GM21381 (cell line): ENCODE data around the gene ERCC1.

Experiments
- ATAC-seq: cut with Tn5 transposase; IDR thresholded peaks from one replicate; pipeline ENCODE4 v1.9.1; 2021; ENCODE audit warnings: mild to moderate bottlenecking, moderate library complexity; ENCODE audit not compliant: unreplicated experiment

ERCC1 gene

DNA sequence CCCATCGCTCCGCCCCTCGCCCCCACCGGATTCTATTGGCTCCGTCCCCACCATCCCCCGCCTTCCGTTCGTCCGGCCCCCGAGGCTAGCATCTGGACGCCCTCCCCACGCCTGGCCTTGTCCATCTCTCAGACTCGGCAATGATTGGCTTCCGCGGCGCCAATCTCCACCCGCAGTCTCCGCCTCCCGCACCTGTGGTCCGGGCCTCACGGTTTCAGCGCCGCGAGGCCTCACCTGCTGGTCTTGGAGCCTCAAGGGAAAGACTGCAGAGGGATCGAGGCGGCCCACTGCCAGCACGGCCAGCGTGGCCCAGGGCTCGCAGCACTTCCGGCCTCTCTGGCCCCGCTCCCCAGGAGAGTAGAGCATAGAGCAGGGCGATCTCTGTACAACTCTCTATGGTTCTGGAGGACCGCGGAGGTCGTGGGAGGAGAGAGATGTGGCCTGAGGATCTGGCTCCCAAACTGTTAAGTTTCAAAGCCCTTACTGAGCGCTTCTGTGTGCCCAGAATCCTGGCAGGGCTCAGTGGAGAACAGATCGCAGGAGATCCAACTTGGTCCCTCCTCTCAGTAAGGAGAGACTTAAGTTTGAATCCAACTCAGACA, at the start of gene ERCC1:
Gene ERCC1, minus strand, starts transcription at position 329 of the 602 bp plus-strand sequence. CDS start 543 bp downstream, outside the sequence.
- peak; percentile 58 for ATAC-seq

DNA sequence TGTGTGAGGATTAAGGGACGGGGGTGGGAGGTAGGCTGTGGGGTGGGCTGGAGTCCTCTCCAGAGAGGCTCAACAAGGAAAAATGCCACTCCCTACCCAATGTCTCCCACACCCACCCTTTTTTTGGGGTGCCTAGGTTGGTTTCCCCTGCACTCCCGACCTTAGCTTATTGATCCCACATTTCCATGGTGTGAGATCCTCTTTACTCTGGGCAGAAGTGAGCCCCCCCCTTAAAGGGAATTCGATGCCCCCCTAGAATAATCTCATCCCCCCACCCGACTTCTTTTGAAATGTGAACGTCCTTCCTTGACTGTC, 49.6 kb upstream of the ERCC1 start:
- ATAC-seq = no peak

DNA sequence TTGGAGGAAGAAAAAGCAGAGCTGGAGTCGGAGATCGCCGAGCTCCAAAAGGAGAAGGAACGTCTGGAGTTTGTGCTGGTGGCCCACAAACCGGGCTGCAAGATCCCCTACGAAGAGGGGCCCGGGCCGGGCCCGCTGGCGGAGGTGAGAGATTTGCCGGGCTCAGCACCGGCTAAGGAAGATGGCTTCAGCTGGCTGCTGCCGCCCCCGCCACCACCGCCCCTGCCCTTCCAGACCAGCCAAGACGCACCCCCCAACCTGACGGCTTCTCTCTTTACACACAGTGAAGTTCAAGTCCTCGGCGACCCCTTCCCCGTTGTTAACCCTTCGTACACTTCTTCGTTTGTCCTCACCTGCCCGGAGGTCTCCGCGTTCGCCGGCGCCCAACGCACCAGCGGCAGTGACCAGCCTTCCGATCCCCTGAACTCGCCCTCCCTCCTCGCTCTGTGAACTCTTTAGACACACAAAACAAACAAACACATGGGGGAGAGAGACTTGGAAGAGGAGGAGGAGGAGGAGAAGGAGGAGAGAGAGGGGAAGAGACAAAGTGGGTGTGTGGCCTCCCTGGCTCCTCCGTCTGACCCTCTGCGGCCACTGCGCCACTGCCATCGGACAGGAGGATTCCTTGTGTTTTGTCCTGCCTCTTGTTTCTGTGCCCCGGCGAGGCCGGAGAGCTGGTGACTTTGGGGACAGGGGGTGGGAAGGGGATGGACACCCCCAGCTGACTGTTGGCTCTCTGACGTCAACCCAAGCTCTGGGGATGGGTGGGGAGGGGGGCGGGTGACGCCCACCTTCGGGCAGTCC, 49.0 kb upstream of the ERCC1 start:
- no peak for ATAC-seq

DNA sequence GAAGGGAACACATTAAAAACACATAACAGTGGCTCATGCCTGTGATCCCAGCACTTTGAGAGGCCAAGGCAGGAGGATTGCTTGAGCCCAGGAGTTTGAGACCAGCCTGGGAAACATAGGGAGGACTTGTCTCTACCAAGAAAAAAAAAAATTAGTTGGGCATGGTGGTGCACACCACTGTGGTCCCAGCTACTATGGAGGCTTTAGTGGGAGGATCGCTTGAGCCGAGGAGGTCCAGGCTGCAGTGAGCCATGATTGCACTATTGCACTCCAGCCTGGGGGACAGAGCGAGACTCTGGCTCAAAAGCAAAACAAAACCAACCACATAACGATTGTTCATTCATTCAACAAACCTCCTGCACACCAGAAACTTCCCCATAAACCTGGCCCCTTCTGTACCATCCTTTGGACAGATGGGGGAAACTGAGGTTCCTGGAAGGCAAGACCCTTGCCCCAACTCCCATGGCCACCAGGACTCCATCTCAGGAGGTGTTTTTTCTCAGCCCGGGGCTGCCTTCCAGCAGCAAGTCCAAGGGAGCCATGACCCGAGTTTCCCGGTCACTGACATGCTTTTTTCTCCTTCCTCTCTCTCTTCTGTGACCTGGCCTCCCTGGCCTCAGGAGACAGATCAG, 48.3 kb upstream of the ERCC1 start:
- ATAC-seq = no peak

DNA sequence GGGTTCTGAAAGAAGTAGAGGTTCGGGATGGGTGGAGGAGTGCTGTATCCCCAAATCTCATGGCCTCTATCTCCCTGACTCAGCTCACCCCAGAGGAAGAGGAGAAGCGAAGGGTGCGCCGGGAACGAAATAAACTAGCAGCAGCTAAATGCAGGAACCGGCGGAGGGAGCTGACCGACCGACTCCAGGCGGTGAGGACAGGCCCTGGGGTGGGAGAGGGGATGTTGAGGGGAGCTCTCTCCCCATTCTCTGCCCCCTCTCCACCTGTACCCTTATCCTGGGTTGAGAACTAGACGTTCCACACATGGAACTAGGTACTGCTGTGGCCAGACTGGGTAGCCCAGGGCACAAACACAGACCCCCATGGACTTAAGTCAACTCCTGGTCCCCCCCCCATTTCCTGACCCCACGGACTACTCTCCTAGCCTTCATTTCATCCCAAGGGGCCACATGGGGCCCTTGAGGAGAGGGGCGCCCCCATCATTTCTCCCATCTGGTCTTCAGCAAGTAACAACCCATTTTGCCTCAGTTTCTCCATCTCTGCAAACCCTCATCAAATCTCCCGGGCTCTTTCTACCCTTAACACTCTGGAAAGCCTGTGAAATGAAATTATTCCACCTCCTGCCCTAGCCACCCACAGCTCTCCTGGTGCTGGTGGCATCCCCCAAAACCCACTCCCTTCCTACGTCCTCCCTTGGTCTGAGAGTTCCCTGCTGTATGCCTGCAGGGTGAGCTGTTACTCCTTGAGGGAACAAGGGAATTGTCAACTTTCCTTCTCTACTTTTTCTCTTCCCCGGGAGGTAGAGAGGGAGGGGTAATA, 47.6 kb upstream of the ERCC1 start:
- ATAC-seq = no peak

DNA sequence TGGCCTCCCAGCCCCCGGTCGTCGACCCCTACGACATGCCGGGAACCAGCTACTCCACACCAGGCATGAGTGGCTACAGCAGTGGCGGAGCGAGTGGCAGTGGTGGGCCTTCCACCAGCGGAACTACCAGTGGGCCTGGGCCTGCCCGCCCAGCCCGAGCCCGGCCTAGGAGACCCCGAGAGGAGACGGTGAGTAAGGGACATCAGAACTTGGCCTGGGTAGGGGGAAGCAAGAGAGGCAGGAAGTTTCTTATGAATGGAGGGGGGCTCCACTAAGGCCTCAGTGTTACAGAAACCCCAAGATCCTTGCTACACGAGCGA, 47.0 kb upstream of the ERCC1 start:
- ATAC-seq = no peak

DNA sequence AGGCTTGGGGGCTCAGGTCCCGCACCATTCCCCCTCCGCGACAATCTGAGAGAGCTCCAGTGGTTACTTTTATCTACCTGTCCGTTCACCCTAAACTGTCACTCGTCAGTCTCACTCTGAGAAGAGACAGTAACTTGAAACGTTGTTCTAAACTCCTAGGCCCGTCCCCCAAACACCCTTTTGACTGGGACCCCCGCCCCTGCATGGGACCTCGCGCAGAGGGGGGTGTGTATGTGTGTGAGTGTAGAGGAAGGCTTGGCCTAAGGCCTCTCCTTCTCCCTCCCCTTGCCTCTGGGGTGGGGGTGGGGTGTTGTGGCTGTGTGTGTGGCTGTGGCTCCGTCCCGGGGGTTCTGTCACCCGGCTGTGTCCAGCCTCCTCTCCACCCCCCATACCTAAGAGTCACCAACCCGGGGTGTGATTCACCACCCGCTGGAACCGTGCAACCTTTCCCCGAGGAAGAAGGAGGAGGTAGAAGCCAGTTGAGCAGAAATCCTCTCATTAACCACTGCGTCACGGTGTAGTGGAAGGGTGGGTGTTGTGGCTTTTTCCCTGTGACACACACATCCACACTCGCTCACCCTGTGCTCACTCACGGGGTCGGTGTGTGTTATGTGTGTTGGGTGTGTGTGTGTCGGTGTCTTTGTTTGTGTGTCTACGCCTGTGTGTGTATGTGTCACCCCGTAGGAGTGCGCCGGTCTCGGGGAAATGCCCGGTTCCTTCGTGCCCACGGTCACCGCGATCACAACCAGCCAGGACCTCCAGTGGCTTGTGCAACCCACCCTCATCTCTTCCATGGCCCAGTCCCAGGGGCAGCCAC, 46.4 kb upstream of the ERCC1 start:
- ATAC-seq = no peak

DNA sequence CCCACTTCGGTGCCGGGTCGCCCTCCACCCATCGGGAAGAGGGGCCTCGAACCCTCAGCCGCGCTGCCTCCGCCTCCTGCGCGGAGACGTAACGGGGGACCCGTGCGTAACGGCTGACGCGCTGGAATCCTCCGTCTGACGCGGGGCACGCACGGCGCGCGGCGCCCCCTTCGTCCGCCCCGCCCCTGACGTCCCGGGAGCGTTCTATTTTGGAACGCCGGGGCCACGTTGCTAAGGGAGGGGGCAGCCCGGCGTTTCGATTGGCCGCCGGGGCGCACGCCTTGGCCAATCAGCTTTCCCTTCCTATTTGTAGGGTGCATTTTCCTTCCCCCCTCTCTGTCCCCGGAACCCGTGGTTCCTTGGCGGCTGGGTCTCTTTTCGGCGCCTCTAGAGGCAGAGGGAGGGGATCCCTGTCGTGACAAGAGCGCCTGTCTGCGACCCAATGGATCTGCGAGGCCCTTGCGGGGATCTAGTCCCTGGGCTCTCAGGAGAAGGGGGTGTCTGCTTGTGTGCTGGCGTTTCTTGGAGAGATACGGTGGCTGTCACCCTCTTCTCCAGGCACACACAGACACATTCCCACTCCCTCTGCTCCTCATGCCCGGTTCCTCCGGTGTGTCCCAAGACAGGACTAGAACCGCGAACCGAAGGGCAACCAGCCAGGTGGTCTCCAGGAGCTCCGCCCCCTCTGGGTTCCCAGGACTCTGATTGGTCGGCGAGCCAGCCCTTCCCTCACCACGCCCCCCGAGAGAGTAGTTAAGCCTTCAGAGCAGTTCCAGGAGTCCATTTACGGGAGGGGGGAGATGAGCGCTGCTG, 45.6 kb upstream of the ERCC1 start:
- peak; percentile 56 for ATAC-seq

DNA sequence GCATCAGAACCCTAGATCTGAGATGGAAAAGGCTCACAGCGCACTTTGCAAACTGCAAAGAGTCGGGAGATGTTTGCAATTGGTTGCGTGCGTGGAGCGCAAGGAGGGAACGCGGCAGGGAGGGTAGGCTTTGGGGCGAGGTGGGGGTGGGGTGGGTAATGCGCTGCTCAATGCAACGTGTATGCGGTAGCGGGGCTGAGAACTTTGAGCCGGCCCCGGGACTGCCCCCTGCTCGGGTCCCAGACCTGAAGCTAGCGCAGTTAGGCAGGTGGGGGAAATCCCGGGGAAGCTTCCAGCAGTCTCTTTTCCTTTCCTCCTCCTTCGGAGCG, 45.0 kb upstream of the ERCC1 start:
- ATAC-seq = peak; percentile 26

DNA sequence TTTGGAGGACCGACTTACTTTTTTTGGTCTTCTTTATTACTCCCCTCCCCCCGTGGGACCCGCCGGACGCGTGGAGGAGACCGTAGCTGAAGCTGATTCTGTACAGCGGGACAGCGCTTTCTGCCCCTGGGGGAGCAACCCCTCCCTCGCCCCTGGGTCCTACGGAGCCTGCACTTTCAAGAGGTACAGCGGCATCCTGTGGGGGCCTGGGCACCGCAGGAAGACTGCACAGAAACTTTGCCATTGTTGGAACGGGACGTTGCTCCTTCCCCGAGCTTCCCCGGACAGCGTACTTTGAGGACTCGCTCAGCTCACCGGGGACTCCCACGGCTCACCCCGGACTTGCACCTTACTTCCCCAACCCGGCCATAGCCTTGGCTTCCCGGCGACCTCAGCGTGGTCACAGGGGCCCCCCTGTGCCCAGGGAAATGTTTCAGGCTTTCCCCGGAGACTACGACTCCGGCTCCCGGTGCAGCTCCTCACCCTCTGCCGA, 44.5 kb upstream of the ERCC1 start:
- no peak for ATAC-seq

DNA sequence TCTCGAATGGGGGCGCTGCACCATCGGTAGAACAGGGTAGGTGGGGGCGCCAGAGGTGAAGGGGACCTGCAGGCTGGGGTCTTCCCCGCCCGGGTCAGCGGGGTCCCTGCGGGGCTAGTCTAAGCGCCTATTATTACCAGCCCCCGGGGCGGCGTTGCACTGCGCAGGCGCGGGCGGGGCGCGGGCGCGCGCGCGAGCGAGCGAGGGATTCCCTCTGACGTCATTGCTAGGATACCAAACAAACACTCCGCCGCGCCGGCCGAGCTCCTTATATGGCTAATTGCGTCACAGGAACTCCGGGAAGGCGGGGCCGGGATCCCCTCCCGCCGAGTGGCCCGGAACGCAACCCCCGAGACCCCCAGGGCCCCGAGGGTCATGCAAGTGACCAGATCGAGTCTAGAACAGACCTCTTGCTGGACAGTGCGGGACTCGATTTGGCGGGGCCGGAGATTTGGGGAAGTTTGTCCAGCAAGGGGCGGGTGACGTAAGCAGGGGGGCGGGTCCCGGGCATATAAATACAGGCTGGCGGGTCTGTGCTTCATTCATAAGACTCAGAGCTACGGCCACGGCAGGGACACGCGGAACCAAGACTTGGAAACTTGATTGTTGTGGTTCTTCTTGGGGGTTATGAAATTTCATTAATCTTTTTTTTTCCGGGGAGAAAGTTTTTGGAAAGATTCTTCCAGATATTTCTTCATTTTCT, 43.9 kb upstream of the ERCC1 start, which contains the start of gene FOSB:
Gene FOSB, plus strand, starts transcription at position 541 of the 703 bp plus-strand sequence. CDS start 591 bp downstream, outside the sequence.
- peak; percentile 43 for ATAC-seq

DNA sequence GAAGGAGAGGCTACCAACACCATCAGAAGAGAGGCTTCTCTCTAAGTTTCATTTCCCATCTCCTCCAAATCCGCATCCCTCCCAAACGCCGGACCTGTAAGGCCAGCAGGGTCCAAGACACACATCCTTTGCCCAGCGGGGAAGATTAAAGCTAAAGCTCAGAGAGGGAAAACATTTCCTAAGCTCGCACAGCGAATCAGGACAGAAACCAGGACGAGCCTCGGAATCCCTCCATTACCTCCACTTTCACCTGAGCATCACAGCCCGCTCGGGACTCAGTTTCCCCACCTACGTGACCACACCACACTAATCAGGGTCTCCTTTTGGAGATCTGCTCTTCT, 43.4 kb upstream of the ERCC1 start:
- no peak for ATAC-seq

DNA sequence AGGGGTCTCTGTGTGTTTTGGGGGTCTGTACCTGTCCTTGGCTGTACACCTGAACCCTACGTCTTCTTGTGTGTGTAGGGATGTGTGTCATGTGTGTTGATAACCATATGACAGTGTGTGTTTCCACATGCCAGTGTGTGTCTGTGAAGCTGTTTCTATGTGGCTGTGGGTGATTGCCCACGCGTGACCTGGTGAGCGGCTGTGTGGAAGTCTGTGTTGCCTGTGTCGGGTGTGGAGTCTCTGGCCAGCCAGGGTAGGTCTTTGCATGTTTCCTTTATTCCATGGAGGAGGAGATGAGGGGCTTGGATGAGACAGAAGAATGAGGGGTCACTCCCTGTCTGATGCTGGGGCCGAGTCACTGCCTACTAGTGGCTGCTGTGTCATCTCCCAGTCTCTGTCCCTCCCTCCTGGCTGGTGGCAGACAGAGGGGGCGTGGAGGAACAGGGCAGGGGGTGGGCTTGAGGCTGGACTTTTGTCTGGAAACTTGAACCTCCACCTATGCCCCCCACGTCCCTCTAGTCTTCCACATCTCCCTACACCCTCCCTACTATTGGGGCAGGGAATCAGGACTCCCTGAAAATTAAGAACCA, 41.2 kb upstream of the ERCC1 start:
- ATAC-seq = no peak

DNA sequence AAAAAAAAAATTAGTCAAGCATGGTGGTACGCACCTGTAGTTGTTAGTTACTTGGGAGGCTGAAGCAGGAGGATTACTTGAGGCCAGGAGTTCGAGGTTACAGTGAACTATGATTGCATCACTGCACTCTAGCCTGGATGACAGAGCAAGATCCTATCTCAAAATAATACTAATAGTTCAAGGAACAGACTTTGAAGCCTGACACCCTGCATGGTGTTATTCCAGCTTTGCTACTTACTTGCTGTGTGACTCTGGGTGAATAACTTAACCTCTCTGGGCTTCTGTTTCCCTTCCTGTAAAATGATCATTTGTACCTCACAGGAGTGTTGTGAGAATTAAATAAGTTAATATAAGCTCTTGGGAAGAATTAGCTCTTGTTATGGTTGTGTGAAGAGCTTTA, 40.6 kb upstream of the ERCC1 start:
- ATAC-seq = no peak

DNA sequence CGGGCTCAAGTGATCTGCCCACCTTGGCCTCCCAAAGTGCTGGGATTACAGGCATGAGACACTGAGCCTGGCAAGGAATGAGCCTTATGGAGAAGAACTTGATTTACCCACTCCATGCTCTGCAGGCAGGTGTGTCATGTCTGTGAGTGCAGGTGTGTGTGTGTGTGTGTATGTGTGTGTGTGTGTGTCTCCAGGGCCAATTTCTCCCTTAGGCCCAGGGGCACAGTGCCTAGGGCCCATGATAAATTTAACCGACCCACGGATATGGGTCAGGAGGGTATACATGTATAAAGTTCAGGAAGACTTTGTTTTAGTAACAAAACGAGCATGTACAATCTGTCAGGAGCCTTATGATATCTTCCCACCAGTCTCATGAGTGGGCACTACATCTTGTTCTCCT, 39.5 kb upstream of the ERCC1 start:
- ATAC-seq = no peak

DNA sequence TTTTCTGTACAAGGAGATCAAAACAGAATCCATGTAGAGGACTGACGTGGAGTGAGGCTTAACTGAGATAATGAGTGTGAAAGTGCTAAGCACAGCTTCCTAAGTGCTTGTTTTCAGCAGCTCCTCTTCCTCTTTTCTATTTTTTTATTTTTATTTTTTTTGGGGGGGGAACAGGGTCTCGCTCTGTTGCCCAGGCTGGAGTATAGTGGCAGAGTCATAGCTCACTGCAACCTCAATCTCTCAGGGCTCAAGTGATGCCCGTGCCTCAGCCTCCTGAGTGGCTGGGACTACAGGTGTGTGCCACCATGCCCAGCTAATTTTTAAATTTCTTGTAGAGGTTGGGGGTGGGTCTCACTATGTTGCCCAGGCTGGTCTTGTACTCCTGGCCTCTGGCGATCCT, 38.5 kb upstream of the ERCC1 start:
- no peak for ATAC-seq

DNA sequence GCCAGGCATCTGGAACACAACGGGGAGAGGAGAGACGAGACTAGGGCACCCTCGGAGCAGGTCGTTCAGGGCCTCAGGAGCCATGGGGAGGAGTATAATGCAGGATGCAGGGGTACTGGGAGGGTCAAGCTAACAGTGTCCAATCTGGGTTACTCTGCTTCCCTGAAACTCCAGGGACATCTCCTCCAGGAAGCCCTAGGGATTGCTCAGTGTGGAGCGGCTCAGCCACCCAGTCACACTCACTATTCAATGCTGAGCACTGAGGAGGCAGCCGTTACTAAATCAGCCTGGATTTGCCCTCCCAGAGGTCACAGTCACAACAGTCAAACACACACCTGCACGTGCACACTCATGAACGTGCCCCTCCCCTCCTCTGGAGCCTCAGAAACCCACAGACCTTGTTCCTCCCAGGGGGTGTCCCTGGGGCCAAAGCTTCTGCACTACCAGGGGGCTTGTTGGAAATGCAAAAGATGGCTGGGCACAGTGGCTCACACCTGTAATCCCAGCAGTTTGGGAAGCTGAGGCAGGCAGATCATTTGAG, 37.2 kb upstream of the ERCC1 start:
- no peak for ATAC-seq

DNA sequence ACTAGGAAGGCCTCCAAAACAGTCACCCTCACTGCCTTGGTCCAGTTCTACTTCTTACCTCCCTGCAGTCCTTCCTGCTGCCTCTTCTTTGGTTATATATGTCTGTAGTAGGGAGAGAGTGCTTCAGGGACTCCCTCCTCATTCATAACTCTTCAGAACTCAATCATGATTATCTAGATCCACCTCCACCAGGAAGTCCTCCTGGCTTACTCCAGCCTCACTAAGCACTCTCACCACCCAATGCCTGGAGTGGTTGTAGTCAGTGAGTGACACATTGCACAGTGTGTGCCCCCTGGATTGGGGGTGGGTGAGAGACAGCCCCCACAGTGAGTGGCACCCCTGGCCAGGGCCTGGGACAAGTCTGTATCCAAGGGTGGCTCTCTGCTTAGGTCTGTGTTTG, 34.1 kb upstream of the ERCC1 start:
- no peak for ATAC-seq

DNA sequence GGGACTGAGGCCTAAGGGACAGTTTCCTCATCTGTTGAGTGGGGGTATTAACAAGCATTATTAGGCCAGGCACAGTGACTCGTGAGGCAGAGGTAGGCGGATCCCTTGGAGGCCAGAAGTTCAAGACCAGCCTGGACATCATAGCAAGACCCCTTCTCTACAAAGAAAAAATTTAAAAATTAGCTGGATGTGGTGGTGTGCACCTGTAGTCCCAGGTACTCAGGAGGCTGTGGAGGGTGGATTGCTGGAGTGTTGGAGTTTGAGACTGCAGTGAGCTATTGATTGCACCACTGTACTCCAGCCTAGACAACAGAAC, 32.7 kb upstream of the ERCC1 start:
- no peak for ATAC-seq
